WTC11 (cell line): ENCODE measurements around the gene ZFP64. TPM values are rescaled to one million over a fixed set of nuclear protein-coding genes. Genes with fewer than 3 reads are reported as not detected.
"Not testable (repeated sequence)": the region's sequence is repeated elsewhere in the genome, so short reads cannot be mapped to it uniquely, and the experiment has no call there.

Experiments used
- ATAC-seq: fragments of 200-7000 bp; cut with Tn5 transposase; 2 replicates; pipeline ENCODE4 v1.10.0; 2021; ENCODE audit warnings: mild to moderate bottlenecking, moderate library complexity
- CTCF ChIA-PET: fragments of 300-600 bp; sonication (Branson Sonifier 250); formaldehyde crosslinking; loops from one replicate; lab custom pipeline; 2021; ENCODE audit warnings: antibody characterized with exemption; lab: Charles Lee
- POLR2A ChIA-PET: fragments of 350-600 bp; sonication (Branson Sonifier 250); formaldehyde crosslinking; loops from one replicate; lab custom pipeline; 2021; ENCODE audit warnings: antibody characterized with exemption; lab: Charles Lee
- DNase-seq: peaks from one replicate; pipeline ENCODE4 v3.0.0; 2021; ENCODE audit warnings: low spot score
- H3K27ac Mint-ChIP-seq: 2 replicates; pipeline ENCODE4 v1.8.0; 2021; ENCODE audit warnings: mixed read lengths
- H3K27me3 Mint-ChIP-seq: 2 replicates; pipeline ENCODE4 v1.8.0; 2021; ENCODE audit warnings: low read depth, mild to moderate bottlenecking, moderate library complexity, mixed read lengths
- H3K36me3 Mint-ChIP-seq: 2 replicates; pipeline ENCODE4 v1.8.0; 2021; ENCODE audit warnings: mixed read lengths
- H3K4me1 Mint-ChIP-seq: 2 replicates; pipeline ENCODE4 v1.8.0; 2022; ENCODE audit warnings: mixed read lengths
- H3K4me3 Mint-ChIP-seq: 2 replicates; pipeline ENCODE4 v1.8.0; 2021; ENCODE audit warnings: mild to moderate bottlenecking, moderate library complexity, mixed read lengths
- H3K9me3 Mint-ChIP-seq: 2 replicates; pipeline ENCODE4 v1.8.0; 2021; ENCODE audit warnings: mixed read lengths
- FOXK1 ChIP-seq: sonication (generic); formaldehyde crosslinking; IDR thresholded peaks from 2 replicates; pipeline ENCODE4 v1.8.0; 2022; ENCODE audit warnings: mild to moderate bottlenecking, moderate library complexity, missing genetic modification reagents
- FOXP1 ChIP-seq: sonication (generic); formaldehyde crosslinking; IDR thresholded peaks from 2 replicates; pipeline ENCODE4 v1.8.0; 2022; ENCODE audit warnings: missing genetic modification reagents, mild to moderate bottlenecking, moderate library complexity, borderline replicate concordance
- GABPB1 ChIP-seq: sonication (generic); formaldehyde crosslinking; IDR thresholded peaks from 2 replicates; pipeline ENCODE4 v1.8.1; 2023; ENCODE audit warnings: mild to moderate bottlenecking, missing genetic modification reagents
- GRHL2 ChIP-seq: fragments of 250-450 bp; sonication (Bioruptor Pico); IDR thresholded peaks from 2 replicates; pipeline ENCODE4 v1.8.0; 2022; ENCODE audit warnings: mild to moderate bottlenecking, moderate library complexity; ENCODE audit not compliant: insufficient replicate concordance, severe bottlenecking
- MXD4 ChIP-seq: fragments of 250-450 bp; sonication (Bioruptor Pico); IDR thresholded peaks from 2 replicates; pipeline ENCODE4 v1.8.0; 2021; ENCODE audit warnings: mild to moderate bottlenecking, moderate library complexity, borderline replicate concordance
- NFATC4 ChIP-seq: fragments of 250-450 bp; sonication (Bioruptor Pico); IDR thresholded peaks from 2 replicates; pipeline ENCODE4 v1.9.0; 2021; ENCODE audit warnings: mild to moderate bottlenecking
- RORB ChIP-seq: fragments of 250-450 bp; sonication (Bioruptor Pico); IDR thresholded peaks from 2 replicates; pipeline ENCODE4 v1.9.0; 2021; ENCODE audit warnings: mild to moderate bottlenecking
- SMAD4 ChIP-seq: sonication (generic); formaldehyde crosslinking; IDR thresholded peaks from 2 replicates; pipeline ENCODE4 v1.8.0; 2022; ENCODE audit warnings: mild to moderate bottlenecking, missing genetic modification reagents
- ZNF121 ChIP-seq: sonication (generic); formaldehyde crosslinking; IDR thresholded peaks from 2 replicates; pipeline ENCODE4 v1.8.0; 2023; ENCODE audit warnings: missing genetic modification reagents
- ZNF671 ChIP-seq: fragments of 250-450 bp; sonication (Bioruptor Pico); IDR thresholded peaks from 2 replicates; pipeline ENCODE4 v1.8.0; 2021; ENCODE audit warnings: mild to moderate bottlenecking
- total RNA-seq: library from RNA; stranded (reverse); gene quantifications from 3 replicates; pipeline ENCODE4 v1.2.3, GENCODE V29; 2021
- TF ChIP-seq, protein P1 (sequence below): fragments of 250-450 bp; sonication (Bioruptor Pico); IDR thresholded peaks from 2 replicates; pipeline ENCODE4 v1.8.0; 2021; ENCODE audit warnings: mild to moderate bottlenecking
- TF ChIP-seq, protein P2 (sequence below): sonication (generic); formaldehyde crosslinking; IDR thresholded peaks from 2 replicates; pipeline ENCODE4 v1.8.0; 2023; ENCODE audit warnings: missing genetic modification reagents, mild to moderate bottlenecking, borderline replicate concordance
- TF ChIP-seq, protein P3 (sequence below): sonication (generic); formaldehyde crosslinking; IDR thresholded peaks from 2 replicates; pipeline ENCODE4 v1.8.0; 2023; ENCODE audit warnings: mild to moderate bottlenecking, missing genetic modification reagents
- TF ChIP-seq, protein P4 (sequence below): fragments of 250-450 bp; sonication (Bioruptor Pico); IDR thresholded peaks from 2 replicates; pipeline ENCODE4 v1.9.0; 2021; ENCODE audit warnings: mild to moderate bottlenecking
- TF ChIP-seq, protein P5 (sequence below): sonication (generic); formaldehyde crosslinking; IDR thresholded peaks from 2 replicates; pipeline ENCODE4 v1.8.0; 2022; ENCODE audit warnings: mild to moderate bottlenecking, missing genetic modification reagents
- TF ChIP-seq, protein P6 (sequence below): sonication (generic); formaldehyde crosslinking; IDR thresholded peaks from 2 replicates; pipeline ENCODE4 v1.8.0; 2022; ENCODE audit warnings: mild to moderate bottlenecking, missing genetic modification reagents
- TF ChIP-seq, protein P7 (sequence below): sonication (generic); formaldehyde crosslinking; conservative IDR thresholded peaks from 2 replicates; pipeline ENCODE4 v1.8.1; 2022; ENCODE audit warnings: mild to moderate bottlenecking, missing genetic modification reagents

The ZFP64 gene
- total RNA-seq, 1 experiment from 2014 or later, result 26.1 TPM

DNA sequence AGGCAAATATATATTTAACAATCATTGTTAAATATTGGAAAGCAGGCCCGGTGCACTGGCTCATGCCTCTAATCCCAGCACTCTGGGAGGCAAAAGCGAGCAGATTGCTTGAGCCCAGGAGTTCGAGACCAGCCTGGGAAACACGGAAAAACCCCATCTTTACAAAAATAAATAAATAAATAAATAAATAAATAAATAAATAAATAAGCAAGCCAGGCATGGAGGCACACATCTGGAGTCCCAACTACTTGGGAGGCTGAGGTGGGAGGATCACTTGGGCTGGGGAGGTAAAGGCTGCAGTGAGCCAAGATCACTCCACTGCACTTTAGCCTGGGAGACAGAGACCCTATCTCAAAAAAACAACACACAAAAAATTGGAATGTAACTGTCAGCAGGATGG is 53.7 kb downstream of the ZFP64 start (continued):
- no peak for TF ChIP-seq MXD4
- TF ChIP-seq, protein P1, sequence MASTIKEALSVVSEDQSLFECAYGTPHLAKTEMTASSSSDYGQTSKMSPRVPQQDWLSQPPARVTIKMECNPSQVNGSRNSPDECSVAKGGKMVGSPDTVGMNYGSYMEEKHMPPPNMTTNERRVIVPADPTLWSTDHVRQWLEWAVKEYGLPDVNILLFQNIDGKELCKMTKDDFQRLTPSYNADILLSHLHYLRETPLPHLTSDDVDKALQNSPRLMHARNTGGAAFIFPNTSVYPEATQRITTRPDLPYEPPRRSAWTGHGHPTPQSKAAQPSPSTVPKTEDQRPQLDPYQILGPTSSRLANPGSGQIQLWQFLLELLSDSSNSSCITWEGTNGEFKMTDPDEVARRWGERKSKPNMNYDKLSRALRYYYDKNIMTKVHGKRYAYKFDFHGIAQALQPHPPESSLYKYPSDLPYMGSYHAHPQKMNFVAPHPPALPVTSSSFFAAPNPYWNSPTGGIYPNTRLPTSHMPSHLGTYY (CRISPR knock-in tag), result no peak
- TF ChIP-seq, protein P2, sequence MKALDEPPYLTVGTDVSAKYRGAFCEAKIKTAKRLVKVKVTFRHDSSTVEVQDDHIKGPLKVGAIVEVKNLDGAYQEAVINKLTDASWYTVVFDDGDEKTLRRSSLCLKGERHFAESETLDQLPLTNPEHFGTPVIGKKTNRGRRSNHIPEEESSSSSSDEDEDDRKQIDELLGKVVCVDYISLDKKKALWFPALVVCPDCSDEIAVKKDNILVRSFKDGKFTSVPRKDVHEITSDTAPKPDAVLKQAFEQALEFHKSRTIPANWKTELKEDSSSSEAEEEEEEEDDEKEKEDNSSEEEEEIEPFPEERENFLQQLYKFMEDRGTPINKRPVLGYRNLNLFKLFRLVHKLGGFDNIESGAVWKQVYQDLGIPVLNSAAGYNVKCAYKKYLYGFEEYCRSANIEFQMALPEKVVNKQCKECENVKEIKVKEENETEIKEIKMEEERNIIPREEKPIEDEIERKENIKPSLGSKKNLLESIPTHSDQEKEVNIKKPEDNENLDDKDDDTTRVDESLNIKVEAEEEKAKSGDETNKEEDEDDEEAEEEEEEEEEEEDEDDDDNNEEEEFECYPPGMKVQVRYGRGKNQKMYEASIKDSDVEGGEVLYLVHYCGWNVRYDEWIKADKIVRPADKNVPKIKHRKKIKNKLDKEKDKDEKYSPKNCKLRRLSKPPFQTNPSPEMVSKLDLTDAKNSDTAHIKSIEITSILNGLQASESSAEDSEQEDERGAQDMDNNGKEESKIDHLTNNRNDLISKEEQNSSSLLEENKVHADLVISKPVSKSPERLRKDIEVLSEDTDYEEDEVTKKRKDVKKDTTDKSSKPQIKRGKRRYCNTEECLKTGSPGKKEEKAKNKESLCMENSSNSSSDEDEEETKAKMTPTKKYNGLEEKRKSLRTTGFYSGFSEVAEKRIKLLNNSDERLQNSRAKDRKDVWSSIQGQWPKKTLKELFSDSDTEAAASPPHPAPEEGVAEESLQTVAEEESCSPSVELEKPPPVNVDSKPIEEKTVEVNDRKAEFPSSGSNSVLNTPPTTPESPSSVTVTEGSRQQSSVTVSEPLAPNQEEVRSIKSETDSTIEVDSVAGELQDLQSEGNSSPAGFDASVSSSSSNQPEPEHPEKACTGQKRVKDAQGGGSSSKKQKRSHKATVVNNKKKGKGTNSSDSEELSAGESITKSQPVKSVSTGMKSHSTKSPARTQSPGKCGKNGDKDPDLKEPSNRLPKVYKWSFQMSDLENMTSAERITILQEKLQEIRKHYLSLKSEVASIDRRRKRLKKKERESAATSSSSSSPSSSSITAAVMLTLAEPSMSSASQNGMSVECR (CRISPR knock-in tag), result no peak
- no peak for TF ChIP-seq NFATC4 (CRISPR knock-in tag)
- TF ChIP-seq GABPB1 (CRISPR knock-in tag), result no peak
- TF ChIP-seq, protein P3, sequence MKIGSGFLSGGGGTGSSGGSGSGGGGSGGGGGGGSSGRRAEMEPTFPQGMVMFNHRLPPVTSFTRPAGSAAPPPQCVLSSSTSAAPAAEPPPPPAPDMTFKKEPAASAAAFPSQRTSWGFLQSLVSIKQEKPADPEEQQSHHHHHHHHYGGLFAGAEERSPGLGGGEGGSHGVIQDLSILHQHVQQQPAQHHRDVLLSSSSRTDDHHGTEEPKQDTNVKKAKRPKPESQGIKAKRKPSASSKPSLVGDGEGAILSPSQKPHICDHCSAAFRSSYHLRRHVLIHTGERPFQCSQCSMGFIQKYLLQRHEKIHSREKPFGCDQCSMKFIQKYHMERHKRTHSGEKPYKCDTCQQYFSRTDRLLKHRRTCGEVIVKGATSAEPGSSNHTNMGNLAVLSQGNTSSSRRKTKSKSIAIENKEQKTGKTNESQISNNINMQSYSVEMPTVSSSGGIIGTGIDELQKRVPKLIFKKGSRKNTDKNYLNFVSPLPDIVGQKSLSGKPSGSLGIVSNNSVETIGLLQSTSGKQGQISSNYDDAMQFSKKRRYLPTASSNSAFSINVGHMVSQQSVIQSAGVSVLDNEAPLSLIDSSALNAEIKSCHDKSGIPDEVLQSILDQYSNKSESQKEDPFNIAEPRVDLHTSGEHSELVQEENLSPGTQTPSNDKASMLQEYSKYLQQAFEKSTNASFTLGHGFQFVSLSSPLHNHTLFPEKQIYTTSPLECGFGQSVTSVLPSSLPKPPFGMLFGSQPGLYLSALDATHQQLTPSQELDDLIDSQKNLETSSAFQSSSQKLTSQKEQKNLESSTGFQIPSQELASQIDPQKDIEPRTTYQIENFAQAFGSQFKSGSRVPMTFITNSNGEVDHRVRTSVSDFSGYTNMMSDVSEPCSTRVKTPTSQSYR (CRISPR knock-in tag), result no peak
- TF ChIP-seq, all 79 proteins: peak for 0

DNA sequence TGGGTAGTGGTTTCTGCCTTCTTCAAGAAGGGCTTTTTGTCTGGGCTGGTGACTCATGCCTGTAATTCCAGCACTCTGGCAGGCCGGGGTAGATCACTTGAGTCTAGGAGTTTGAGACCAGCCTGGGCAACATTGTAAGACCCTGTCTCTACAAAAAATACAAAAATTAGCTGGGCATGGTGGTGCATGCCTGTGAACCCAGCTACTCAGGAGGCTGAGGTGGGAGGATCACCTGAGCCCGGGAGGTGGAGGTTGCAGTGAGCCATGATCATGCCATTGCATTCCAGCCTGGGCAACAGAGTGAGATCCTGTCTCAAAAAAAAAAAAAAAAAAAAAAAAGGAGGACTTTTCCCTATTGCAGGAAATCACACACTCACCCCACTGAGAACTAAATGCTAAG is 57.9 kb downstream of the ZFP64 start:
- TF ChIP-seq ZNF121, result peak; percentile 56; the same call in 1 of the 2 replicates
- H3K27me3 Mint-ChIP-seq, ATAC-seq, POLR2A ChIA-PET, H3K4me3 Mint-ChIP-seq, H3K4me1 Mint-ChIP-seq, H3K27ac Mint-ChIP-seq, DNase-seq, H3K36me3 Mint-ChIP-seq: not testable (repeated sequence)
- CTCF ChIA-PET, result interaction anchor here (0.5 kb wide), 1 partner anchor 1020 kb away, joined by 3 read pairs; no protein-coding TSS in a partner anchor
- H3K9me3 Mint-ChIP-seq, result peaks cover 18% of the 10 kb centered on the region

DNA sequence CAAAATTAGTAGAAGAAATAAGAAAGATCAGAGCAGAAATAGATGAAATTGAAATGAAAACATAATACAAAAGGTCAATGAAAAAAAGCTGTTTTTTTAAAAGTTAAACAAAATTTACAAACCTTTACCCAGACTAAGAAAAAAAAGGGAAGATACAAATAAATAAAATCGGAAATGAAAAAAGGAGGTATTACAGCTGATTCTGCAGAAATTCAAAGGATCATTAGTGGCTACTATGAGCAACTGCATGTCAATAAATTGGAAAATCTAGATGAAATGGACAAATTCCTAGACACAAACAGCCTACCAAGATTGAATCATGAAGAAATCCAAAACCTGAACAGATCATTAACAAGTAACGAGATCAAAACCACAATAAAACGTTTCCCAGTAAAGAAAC is 59.2 kb downstream of the ZFP64 start:
- DNase-seq (no peak), ATAC-seq (no peak)
- H3K4me3 Mint-ChIP-seq, result no peak overlapping the region
- CTCF ChIA-PET, result no interaction called here
- H3K9me3 Mint-ChIP-seq, result peaks cover 18% of the 10 kb centered on the region
- no peaks in the 10 kb centered on the region for H3K4me1 Mint-ChIP-seq
- POLR2A ChIA-PET, result no interaction called here
- peaks cover 2% of the 10 kb centered on the region; the same call in 1 of the 2 replicates for H3K27me3 Mint-ChIP-seq
- peaks cover 9% of the 10 kb centered on the region; the same call in 1 of the 2 replicates for H3K36me3 Mint-ChIP-seq
- no peak overlapping the region for H3K27ac Mint-ChIP-seq
- TF ChIP-seq, protein P4, sequence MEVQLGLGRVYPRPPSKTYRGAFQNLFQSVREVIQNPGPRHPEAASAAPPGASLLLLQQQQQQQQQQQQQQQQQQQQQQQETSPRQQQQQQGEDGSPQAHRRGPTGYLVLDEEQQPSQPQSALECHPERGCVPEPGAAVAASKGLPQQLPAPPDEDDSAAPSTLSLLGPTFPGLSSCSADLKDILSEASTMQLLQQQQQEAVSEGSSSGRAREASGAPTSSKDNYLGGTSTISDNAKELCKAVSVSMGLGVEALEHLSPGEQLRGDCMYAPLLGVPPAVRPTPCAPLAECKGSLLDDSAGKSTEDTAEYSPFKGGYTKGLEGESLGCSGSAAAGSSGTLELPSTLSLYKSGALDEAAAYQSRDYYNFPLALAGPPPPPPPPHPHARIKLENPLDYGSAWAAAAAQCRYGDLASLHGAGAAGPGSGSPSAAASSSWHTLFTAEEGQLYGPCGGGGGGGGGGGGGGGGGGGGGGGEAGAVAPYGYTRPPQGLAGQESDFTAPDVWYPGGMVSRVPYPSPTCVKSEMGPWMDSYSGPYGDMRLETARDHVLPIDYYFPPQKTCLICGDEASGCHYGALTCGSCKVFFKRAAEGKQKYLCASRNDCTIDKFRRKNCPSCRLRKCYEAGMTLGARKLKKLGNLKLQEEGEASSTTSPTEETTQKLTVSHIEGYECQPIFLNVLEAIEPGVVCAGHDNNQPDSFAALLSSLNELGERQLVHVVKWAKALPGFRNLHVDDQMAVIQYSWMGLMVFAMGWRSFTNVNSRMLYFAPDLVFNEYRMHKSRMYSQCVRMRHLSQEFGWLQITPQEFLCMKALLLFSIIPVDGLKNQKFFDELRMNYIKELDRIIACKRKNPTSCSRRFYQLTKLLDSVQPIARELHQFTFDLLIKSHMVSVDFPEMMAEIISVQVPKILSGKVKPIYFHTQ, result no peak
- no peak for TF ChIP-seq ZNF671 (CRISPR knock-in tag)
- no peak for TF ChIP-seq FOXK1 (CRISPR knock-in tag)
- TF ChIP-seq, protein P5, sequence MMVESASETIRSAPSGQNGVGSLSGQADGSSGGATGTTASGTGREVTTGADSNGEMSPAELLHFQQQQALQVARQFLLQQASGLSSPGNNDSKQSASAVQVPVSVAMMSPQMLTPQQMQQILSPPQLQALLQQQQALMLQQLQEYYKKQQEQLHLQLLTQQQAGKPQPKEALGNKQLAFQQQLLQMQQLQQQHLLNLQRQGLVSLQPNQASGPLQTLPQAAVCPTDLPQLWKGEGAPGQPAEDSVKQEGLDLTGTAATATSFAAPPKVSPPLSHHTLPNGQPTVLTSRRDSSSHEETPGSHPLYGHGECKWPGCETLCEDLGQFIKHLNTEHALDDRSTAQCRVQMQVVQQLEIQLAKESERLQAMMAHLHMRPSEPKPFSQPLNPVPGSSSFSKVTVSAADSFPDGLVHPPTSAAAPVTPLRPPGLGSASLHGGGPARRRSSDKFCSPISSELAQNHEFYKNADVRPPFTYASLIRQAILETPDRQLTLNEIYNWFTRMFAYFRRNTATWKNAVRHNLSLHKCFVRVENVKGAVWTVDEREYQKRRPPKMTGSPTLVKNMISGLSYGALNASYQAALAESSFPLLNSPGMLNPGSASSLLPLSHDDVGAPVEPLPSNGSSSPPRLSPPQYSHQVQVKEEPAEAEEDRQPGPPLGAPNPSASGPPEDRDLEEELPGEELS (CRISPR knock-in tag), result no peak
- TF ChIP-seq GRHL2 (CRISPR knock-in tag), result no peak
- no peak for TF ChIP-seq ZNF121
- no peak for TF ChIP-seq SMAD4
- TF ChIP-seq, protein P6, sequence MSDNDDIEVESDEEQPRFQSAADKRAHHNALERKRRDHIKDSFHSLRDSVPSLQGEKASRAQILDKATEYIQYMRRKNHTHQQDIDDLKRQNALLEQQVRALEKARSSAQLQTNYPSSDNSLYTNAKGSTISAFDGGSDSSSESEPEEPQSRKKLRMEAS (CRISPR knock-in tag), result no peak
- TF ChIP-seq RORB (CRISPR knock-in tag), result no peak
- TF ChIP-seq, protein P7, sequence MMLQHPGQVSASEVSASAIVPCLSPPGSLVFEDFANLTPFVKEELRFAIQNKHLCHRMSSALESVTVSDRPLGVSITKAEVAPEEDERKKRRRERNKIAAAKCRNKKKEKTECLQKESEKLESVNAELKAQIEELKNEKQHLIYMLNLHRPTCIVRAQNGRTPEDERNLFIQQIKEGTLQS (CRISPR knock-in tag), result no peak
- no peak for TF ChIP-seq FOXP1 (CRISPR knock-in tag)
